ENCODE results near the gene ALOX5. TPM values are rescaled to one million over a fixed set of nuclear protein-coding genes. Genes with fewer than 3 reads are reported as not detected.
"Not testable (repeated sequence)": the region's sequence is repeated elsewhere in the genome, so short reads cannot be mapped to it uniquely, and the experiment has no call there.

ALOX5 gene
- 10 to 100 TPM; 21.2 to 35.0 TPM for total RNA-seq

- Histone ChIP-seq H3K4me3 (peak within 1 kb of the TSS; percentile 32 to 37), H3K27me3 (replicated peaks; ENCODE audit: insufficient read depth) (peaks cover 3% of the 10 kb centered on the region), H3K9me3 (no peaks in the 10 kb centered on the region), H3K27ac (no peak within 1 kb of the TSS), H3K36me3 (no peaks in the 10 kb centered on the region), H3K4me1 (replicated peaks) (peaks cover 6% of the 10 kb centered on the region)
- DNase-seq (ENCODE audit: low spot score) = peak; percentile 46
- TF ChIP-seq POLR2A (IDR thresholded peaks at IDR 0.05) = peak; percentile 59
- TF ChIP-seq POLR2AphosphoS5 (IDR thresholded peaks at IDR 0.05) = no peak
- intact Hi-C loops (cut with DNase I) = no loop called here
- WGBS = 1% methylated on average over 31 of the region's 59 CpGs
Measured at GRCh38 chr10:45373576-45374349, at the start of gene ALOX5. Gene ALOX5, plus strand, starts transcription at chr10:45374216. Its CDS starts 64 bp downstream, at chr10:45374280.

GRCh38 chr10:45325116-45325515 lies 48.9 kb upstream of the ALOX5 start:
- H3K4me1 ChIP-seq (replicated peaks) = no peaks in the 10 kb centered on the region
- H3K27me3 ChIP-seq (replicated peaks; ENCODE audit: insufficient read depth) = no peaks in the 10 kb centered on the region
- no peak for DNase-seq (ENCODE audit: low spot score)
- no peak overlapping the region for H3K4me3 ChIP-seq
- H3K9me3 ChIP-seq = no peaks in the 10 kb centered on the region
- TF ChIP-seq CTCF (IDR thresholded peaks at IDR 0.05) = no peak
- no peak for TF ChIP-seq POLR2A (IDR thresholded peaks at IDR 0.05)
- TF ChIP-seq POLR2AphosphoS5 (IDR thresholded peaks at IDR 0.05) = no peak
- intact Hi-C loops (cut with DNase I) = no loop called here
- no peak overlapping the region for H3K27ac ChIP-seq
- WGBS = 85% methylated on average over 1 of the region's 1 CpG
- H3K36me3 ChIP-seq = no peaks in the 10 kb centered on the region

- H3K27ac ChIP-seq; H3K9me3 ChIP-seq; H3K36me3 ChIP-seq; H3K4me1 ChIP-seq (replicated peaks); H3K4me3 ChIP-seq; intact Hi-C loops (cut with DNase I); H3K27me3 ChIP-seq (replicated peaks; ENCODE audit: insufficient read depth); DNase-seq (ENCODE audit: low spot score): not testable (repeated sequence)
- 79% methylated on average over 1 of the region's 1 CpG for WGBS
Measured at GRCh38 chr10:45326864-45327263, 47.2 kb upstream of the ALOX5 start.

GRCh38 chr10:45331824-45332223 lies 42.2 kb upstream of the ALOX5 start:
- intact Hi-C loops (cut with DNase I); H3K27ac ChIP-seq; H3K9me3 ChIP-seq; H3K4me3 ChIP-seq; DNase-seq (ENCODE audit: low spot score); H3K4me1 ChIP-seq (replicated peaks); H3K36me3 ChIP-seq; H3K27me3 ChIP-seq (replicated peaks; ENCODE audit: insufficient read depth): not testable (repeated sequence)
- WGBS = 94% methylated on average over 3 of the region's 3 CpGs

GRCh38 chr10:45339894-45340293 lies 34.1 kb upstream of the ALOX5 start:
- intact Hi-C loops (cut with DNase I) = no loop called here
- no peak overlapping the region for H3K4me3 ChIP-seq
- 79% methylated on average over 1 of the region's 1 CpG for whole genome bisulfite sequencing

GRCh38 chr10:45340420-45340819 lies 33.6 kb upstream of the ALOX5 start:
- intact Hi-C loops (cut with DNase I); H3K27me3 ChIP-seq (replicated peaks; ENCODE audit: insufficient read depth); H3K4me1 ChIP-seq (replicated peaks); H3K27ac ChIP-seq; H3K36me3 ChIP-seq; DNase-seq (ENCODE audit: low spot score); H3K9me3 ChIP-seq; H3K4me3 ChIP-seq: not testable (repeated sequence)
- WGBS = 85% methylated on average over 4 of the region's 4 CpGs

More at GRCh38 chr10:45339894-45340293, 34.1 kb upstream of the ALOX5 start:
- Histone ChIP-seq H3K4me1 (replicated peaks) (no peaks in the 10 kb centered on the region), H3K36me3 (no peaks in the 10 kb centered on the region), H3K27me3 (replicated peaks; ENCODE audit: insufficient read depth) (no peaks in the 10 kb centered on the region), H3K27ac (no peak overlapping the region), H3K9me3 (no peaks in the 10 kb centered on the region)
- DNase-seq (ENCODE audit: low spot score) = no peak
- TF ChIP-seq CTCF (IDR thresholded peaks at IDR 0.05) (no peak), POLR2AphosphoS5 (IDR thresholded peaks at IDR 0.05) (no peak), POLR2A (IDR thresholded peaks at IDR 0.05) (no peak)

GRCh38 chr10:45346652-45347335 lies 27.2 kb upstream of the ALOX5 start:
- H3K4me1 ChIP-seq (replicated peaks); intact Hi-C loops (cut with DNase I); H3K36me3 ChIP-seq; H3K27ac ChIP-seq; DNase-seq (ENCODE audit: low spot score); H3K27me3 ChIP-seq (replicated peaks; ENCODE audit: insufficient read depth); H3K9me3 ChIP-seq; H3K4me3 ChIP-seq: not testable (repeated sequence)
- WGBS = 93% methylated on average over 17 of the region's 24 CpGs

GRCh38 chr10:45347464-45347863 lies 26.6 kb upstream of the ALOX5 start:
- H3K4me1 ChIP-seq (replicated peaks); H3K9me3 ChIP-seq; H3K27me3 ChIP-seq (replicated peaks; ENCODE audit: insufficient read depth); H3K4me3 ChIP-seq; H3K27ac ChIP-seq; DNase-seq (ENCODE audit: low spot score); H3K36me3 ChIP-seq; intact Hi-C loops (cut with DNase I): not testable (repeated sequence)
- WGBS = 94% methylated on average over 20 of the region's 20 CpGs

- H3K9me3 ChIP-seq; H3K4me3 ChIP-seq; H3K27ac ChIP-seq; DNase-seq (ENCODE audit: low spot score); H3K4me1 ChIP-seq (replicated peaks); H3K27me3 ChIP-seq (replicated peaks; ENCODE audit: insufficient read depth); H3K36me3 ChIP-seq; intact Hi-C loops (cut with DNase I): not testable (repeated sequence)
- WGBS = 91% methylated on average over 31 of the region's 31 CpGs
Measured at GRCh38 chr10:45348196-45348765, 25.7 kb upstream of the ALOX5 start.
